BJ (cell line): ENCODE measurements around the gene SNX15. TPM values are rescaled to one million over a fixed set of nuclear protein-coding genes. Genes with fewer than 3 reads are reported as not detected.

Experiments used
- CTCF ChIA-PET: fragments of 350-600 bp; formaldehyde crosslinking; extraction: SDS; loops from one replicate; lab custom pipeline; 2021; ENCODE audit warnings: antibody characterized with exemption, inconsistent platforms; lab: Yijun Ruan, JAX
- POLR2A ChIA-PET: fragments of 300-600 bp; sonication (Branson Sonifier 250); formaldehyde crosslinking; extraction: SDS; loops from one replicate; lab custom pipeline; 2021; ENCODE audit warnings: antibody characterized with exemption; lab: Charles Lee
- DNase-seq: peaks from one replicate; pipeline ENCODE4 v3.0.0-alpha.2; 2011; ENCODE audit warnings: low read depth
- H3K27me3 ChIP-seq: 2 replicates; pipeline ENCODE4 v1.6.0; 2011; ENCODE audit warnings: low read length; ENCODE audit not compliant: control insufficient read depth, insufficient read depth
- H3K36me3 ChIP-seq: 2 replicates; pipeline ENCODE4 v1.5.1; 2011; ENCODE audit warnings: low read length; ENCODE audit not compliant: control insufficient read depth, insufficient read depth
- H3K4me3 ChIP-seq: 2 replicates; pipeline ENCODE4 v1.5.1; 2011; ENCODE audit warnings: low read depth, mild to moderate bottlenecking, control low read depth, low read length
- polyA plus RNA-seq: library from polyadenylated mRNA; depleted of rRNA; stranded (reverse); fragments of >200 nt; gene quantifications from 2 replicates; pipeline ENCODE4 v1.2.3, GENCODE V29; 2011
- TF ChIP-seq, protein P1 (sequence below): IDR thresholded peaks from 2 replicates; pipeline ENCODE4 v1.5.1; 2011; ENCODE audit warnings: low read depth, mild to moderate bottlenecking, control low read depth, inconsistent platforms, low read length, moderate library complexity; ENCODE audit not compliant: insufficient read depth

The SNX15 gene
- polyA plus RNA-seq, 1 experiment, result 15.3 TPM

- no peak overlapping the region for H3K4me3 ChIP-seq
- no peaks in the 10 kb centered on the region for H3K36me3 ChIP-seq
- POLR2A ChIA-PET, result no interaction called here
- CTCF ChIA-PET, result interaction anchor here (1.5 to 1.7 kb wide), 2 partner anchors 10 to 52 kb away, joined by 5 to 6 read pairs; partner anchors contain the start of gene ARL2
- no peak for DNase-seq
- TF ChIP-seq, protein P1, sequence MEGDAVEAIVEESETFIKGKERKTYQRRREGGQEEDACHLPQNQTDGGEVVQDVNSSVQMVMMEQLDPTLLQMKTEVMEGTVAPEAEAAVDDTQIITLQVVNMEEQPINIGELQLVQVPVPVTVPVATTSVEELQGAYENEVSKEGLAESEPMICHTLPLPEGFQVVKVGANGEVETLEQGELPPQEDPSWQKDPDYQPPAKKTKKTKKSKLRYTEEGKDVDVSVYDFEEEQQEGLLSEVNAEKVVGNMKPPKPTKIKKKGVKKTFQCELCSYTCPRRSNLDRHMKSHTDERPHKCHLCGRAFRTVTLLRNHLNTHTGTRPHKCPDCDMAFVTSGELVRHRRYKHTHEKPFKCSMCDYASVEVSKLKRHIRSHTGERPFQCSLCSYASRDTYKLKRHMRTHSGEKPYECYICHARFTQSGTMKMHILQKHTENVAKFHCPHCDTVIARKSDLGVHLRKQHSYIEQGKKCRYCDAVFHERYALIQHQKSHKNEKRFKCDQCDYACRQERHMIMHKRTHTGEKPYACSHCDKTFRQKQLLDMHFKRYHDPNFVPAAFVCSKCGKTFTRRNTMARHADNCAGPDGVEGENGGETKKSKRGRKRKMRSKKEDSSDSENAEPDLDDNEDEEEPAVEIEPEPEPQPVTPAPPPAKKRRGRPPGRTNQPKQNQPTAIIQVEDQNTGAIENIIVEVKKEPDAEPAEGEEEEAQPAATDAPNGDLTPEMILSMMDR, result no peak
- H3K27me3 ChIP-seq, result no peaks in the 10 kb centered on the region
Measured at GRCh38 chr11:65065851-65066250, 38.6 kb downstream of the SNX15 start.

- Histone ChIP-seq H3K27me3 (no peaks in the 10 kb centered on the region), H3K36me3 (no peaks in the 10 kb centered on the region), H3K4me3 (no peak overlapping the region)
- no peak for DNase-seq
- ChIA-PET POLR2A (no interaction called here), CTCF (interaction anchor here (1.5 to 1.7 kb wide), 2 partner anchors 10 to 52 kb away, joined by 5 to 6 read pairs; partner anchors contain the start of gene ARL2)
- TF ChIP-seq, protein P1, result no peak
Measured at GRCh38 chr11:65066315-65066714, 39.1 kb downstream of the SNX15 start.

DNA sequence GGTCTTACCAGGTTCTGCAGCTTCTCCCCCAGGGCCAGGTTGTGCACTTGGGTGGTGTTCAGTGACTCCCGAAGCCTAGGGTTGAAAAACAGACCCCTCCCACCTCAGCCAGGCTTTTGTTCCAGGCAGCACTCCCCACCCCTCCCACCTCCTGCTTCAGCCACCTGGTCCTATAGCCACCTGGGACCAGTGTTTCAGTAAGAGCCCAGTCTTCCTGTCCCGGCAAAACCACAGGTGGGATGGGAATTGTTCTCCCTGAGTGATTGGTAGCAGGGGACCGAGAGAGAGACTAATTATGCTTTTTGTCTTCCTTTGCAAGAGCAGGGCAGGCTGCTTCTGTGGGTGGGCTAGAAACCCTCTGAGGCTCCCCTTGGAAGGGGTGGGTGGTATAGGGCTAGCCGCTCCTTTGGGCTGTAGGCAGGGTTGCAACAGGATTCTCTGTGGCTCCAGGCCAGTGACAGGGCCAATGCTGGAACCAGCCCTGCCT, 39.6 kb downstream of the SNX15 start:
- no peaks in the 10 kb centered on the region for H3K36me3 ChIP-seq
- CTCF ChIA-PET, result interaction anchor here (1.5 to 1.7 kb wide), 2 partner anchors 9 to 53 kb away, joined by 5 to 6 read pairs; partner anchors contain the start of gene ARL2
- no peak for DNase-seq
- TF ChIP-seq, protein P1, result no peak
- no peaks in the 10 kb centered on the region for H3K27me3 ChIP-seq
- H3K4me3 ChIP-seq, result no peak overlapping the region
- POLR2A ChIA-PET, result no interaction called here

- no peak for DNase-seq
- Histone ChIP-seq H3K4me3 (no peak overlapping the region), H3K36me3 (no peaks in the 10 kb centered on the region), H3K27me3 (no peaks in the 10 kb centered on the region)
- ChIA-PET POLR2A (no interaction called here), CTCF (no interaction called here)
- TF ChIP-seq, protein P1, result no peak
Measured at GRCh38 chr11:65067446-65067845, 40.2 kb downstream of the SNX15 start.

GRCh38 chr11:65069217-65069616, 42.0 kb downstream of the SNX15 start:
- Histone ChIP-seq H3K4me3 (no peak overlapping the region), H3K27me3 (no peaks in the 10 kb centered on the region), H3K36me3 (no peaks in the 10 kb centered on the region)
- TF ChIP-seq, protein P1, result no peak
- no peak for DNase-seq
- ChIA-PET POLR2A (no interaction called here), CTCF (interaction anchor here (0.9 to 1.6 kb wide), 2 partner anchors 48 to 55 kb away, joined by 3 to 4 read pairs; partner anchors contain the start of genes ARL2 and ZNHIT2)
